Stimulated activated naive CD8-positive, alpha-beta T cell treated with anti-CD3 and anti-CD28 coated beads, Interleukin-15, amount 100 ng/mL, for 72 hours (primary cell): ENCODE results near the gene RHBDF2.
A peak's percentile ranks its signal among the peaks of the same experiment; 100 is the strongest.

ENCODE experiments used
- ATAC-seq: fragments of 150-1000 bp; cut with Tn5 transposase; 2 replicates; pipeline ENCODE4 v1.10.0; 2021; ENCODE audit warnings: mild to moderate bottlenecking, moderate library complexity
- DNase-seq, 2 donors: peaks; one replicate each; pipeline ENCODE4 v3.0.0; 2021 to 2022
- H3K27ac Mint-ChIP-seq, 2 donors: one replicate each; pipeline ENCODE4 v1.8.0; 2022; ENCODE audit warnings: mild to moderate bottlenecking in 2 of 2, mixed read lengths in 2 of 2, moderate library complexity in 2 of 2
- H3K27me3 Mint-ChIP-seq: one replicate; pipeline ENCODE4 v1.8.0; 2022; ENCODE audit warnings: mixed read lengths
- H3K4me1 Mint-ChIP-seq: one replicate; pipeline ENCODE4 v1.8.0; 2022; ENCODE audit warnings: mild to moderate bottlenecking, mixed read lengths
- H3K4me3 Mint-ChIP-seq, 2 donors: one replicate each; pipeline ENCODE4 v1.8.0; 2022; ENCODE audit warnings: mild to moderate bottlenecking in 2 of 2, mixed read lengths in 2 of 2, moderate library complexity in 1 of 2
- H3K9me3 Mint-ChIP-seq, 2 donors: one replicate each; pipeline ENCODE4 v1.8.0; 2022; ENCODE audit warnings: mixed read lengths in 2 of 2

Gene RHBDF2

DNA sequence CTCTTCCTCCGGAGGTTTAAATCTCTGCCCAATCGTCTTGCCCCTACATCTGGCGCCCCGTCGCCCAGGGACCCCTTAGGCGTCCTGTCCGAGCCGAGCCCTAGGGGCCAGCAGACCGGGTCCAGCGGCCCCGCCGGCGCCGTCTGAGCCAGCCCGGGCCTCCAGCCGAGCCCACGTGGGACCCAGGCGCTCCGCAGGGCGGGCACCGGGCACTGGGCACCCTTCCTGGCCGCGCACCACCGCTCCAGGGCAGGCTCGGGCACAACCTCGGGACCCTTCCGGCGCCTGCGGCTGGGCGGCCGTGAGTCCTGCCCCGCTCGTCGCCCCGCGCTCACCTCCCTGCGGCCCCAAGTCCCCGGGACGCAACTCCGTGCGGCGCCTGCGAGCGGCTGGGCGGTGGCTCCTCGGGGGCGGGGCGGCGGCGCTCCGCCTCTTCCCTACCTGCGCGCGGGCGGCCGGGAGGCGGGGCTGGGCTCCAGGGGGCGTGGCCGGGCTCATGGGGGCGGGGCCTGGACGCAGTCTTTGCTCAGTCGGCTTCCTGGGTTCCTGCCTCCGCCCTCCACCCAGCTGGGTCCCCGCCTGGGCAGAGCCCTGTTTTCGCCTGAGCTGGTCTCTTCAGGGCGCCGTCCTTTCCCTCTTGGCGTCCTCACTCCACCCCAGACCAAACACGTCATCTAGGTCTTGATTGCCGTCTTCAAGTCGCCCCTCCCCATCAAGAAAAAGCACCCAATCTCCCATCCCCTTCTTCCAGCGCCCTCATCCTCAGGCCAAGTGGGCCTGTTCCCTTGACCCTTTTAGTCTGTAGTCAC lies at the start of gene RHBDF2:
TSS of gene RHBDF2 (minus strand) at position 406 of the 809 bp plus-strand sequence. CDS start 19,899 bp downstream, outside the sequence.
- DNase-seq (peak; percentile 94 to 98), ATAC-seq (peak; percentile 92)
- Mint-ChIP-seq H3K27me3 (no peaks in the 10 kb centered on the region), H3K9me3 (no peaks in the 10 kb centered on the region), H3K27ac (peak within 1 kb of the TSS; percentile 85 to 94), H3K4me1 (peaks cover 64% of the 10 kb centered on the region), H3K4me3 (peak within 1 kb of the TSS; percentile 89 to 94)

DNA sequence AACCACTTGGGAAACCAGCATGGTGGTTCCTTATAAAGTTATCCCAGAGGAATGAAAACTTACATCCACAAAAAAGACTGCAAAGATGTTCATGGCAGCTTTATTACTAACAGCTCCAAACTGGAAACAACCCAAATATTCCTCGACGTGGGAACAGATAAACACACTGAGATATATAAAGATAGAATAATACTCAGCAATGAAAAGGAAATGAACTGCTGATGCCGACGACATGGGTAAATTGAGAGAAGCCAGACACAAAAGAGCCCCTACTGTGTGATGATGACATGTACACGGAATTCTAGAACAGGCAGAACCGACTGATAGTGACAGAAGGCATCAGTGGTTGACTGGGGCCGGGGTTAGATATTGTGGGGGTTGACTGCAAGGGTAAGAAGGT lies 48.3 kb upstream of the RHBDF2 start:
- H3K4me3 Mint-ChIP-seq: no peak overlapping the region
- no peak for DNase-seq

DNA sequence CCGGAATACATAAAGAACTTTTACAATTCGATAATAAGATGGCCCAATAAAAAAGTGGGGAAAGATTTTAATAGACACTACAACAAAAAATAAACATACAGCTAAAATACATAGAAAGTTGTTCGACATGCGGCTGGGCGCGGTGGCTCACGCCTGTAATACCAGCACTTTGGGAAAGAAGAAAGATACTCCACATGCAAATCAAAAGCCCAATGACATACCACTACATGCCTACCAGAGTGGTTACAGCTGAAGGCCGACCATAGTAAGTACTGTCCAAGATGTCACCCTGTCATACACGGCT lies 47.9 kb upstream of the RHBDF2 start:
- no peak overlapping the region for H3K4me3 Mint-ChIP-seq
- no peaks in the 10 kb centered on the region for H3K9me3 Mint-ChIP-seq
- DNase-seq: no peak
- no peaks in the 10 kb centered on the region for H3K27me3 Mint-ChIP-seq
- H3K4me1 Mint-ChIP-seq: peaks cover 6% of the 10 kb centered on the region
- ATAC-seq: no peak
- no peak overlapping the region for H3K27ac Mint-ChIP-seq

More for the DNA sequence above, 48.3 kb upstream of the RHBDF2 start:
- Mint-ChIP-seq H3K9me3 (no peaks in the 10 kb centered on the region), H3K4me1 (peaks cover 6% of the 10 kb centered on the region), H3K27me3 (no peaks in the 10 kb centered on the region), H3K27ac (no peak overlapping the region)
- no peak for ATAC-seq

DNA sequence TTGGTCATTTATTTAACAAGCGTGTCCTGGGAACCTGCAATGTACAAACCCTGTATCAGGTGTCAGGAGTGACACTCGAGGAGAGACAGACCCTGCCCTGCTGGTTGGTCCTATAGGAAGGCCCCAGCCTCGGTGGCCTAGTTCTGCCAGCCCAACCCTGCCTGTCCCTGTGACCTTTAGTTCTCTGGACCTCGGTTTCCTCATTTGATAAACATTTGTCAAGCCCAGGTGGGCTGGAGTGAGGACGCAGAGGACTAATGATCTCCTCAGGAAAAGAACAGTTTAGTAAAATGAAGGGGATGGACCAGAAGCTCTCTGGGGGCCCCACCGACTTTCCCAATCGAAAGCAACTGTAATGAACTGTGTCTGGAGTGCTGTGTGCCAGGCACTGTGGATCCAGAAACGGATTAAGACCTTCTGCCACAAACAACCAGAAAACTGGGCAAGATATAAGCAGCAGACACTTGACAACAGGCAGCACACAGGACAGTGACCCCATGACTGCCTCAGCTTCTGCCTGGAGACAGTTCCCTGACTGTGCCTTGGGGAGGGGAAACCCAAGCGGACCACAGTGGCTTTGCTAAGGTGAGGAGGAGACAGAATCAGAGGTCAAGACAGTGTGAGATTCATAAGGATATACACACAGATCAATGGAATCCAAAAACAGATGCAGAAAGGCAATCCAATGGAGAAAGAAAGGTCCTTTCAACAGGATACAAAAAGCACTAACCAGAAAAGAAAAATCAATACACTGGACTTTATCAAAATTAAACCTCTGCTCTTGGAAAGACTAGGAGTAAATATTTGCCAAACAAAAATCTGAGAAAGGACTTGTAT lies 47.4 kb upstream of the RHBDF2 start:
- H3K9me3 Mint-ChIP-seq: no peaks in the 10 kb centered on the region
- H3K27ac Mint-ChIP-seq: no peak overlapping the region
- no peaks in the 10 kb centered on the region for H3K27me3 Mint-ChIP-seq
- peaks cover 6% of the 10 kb centered on the region for H3K4me1 Mint-ChIP-seq
- DNase-seq: no peak
- no peak overlapping the region for H3K4me3 Mint-ChIP-seq
- ATAC-seq: no peak

DNA sequence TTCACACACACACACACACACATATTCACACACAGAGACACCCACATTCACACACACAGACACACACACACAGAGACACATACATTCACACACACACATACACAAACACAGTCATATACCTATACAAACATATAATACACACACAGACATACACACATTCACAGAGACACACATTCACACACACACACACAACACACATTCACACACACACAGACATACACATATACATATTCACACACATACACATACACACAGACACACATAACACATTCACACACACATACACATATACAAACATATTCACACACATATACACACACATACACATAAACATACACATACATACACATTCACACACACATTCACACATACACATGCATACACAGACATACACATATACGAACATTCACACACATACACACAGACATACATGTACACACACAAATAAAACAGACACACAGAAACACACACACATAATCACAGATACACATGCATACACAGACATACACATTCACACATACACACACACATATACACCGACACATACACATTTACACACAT lies 46.5 kb upstream of the RHBDF2 start:
- Mint-ChIP-seq H3K4me1 (peaks cover 6% of the 10 kb centered on the region), H3K27ac (no peak overlapping the region), H3K4me3 (no peak overlapping the region), H3K27me3 (peaks cover 2% of the 10 kb centered on the region), H3K9me3 (no peaks in the 10 kb centered on the region)
- ATAC-seq (no peak), DNase-seq (no peak)

DNA sequence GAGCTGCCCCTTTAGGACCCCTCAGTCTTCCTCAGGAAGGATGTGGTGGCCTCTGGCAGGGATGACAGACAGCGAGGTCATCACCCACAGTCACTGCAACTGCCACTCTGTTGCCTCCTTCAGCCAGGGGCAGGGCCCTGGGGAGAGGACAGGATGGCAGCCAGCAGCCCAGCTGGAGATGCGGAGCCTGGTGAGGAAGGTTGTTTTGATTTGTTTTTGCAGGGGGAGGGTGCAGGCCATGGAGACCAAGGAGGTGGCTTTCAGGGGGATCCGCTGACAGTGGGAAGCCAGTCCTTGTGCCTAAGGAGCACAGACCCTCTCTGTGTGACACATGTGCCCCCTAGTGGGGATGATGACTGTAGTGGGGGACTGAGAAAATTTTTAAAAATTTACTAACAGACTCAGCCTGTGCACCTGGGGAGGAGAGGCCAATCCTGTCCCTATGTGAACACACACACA lies 46.0 kb upstream of the RHBDF2 start:
- Mint-ChIP-seq H3K9me3 (no peaks in the 10 kb centered on the region), H3K4me1 (peaks cover 6% of the 10 kb centered on the region), H3K27ac (no peak overlapping the region), H3K27me3 (peaks cover 7% of the 10 kb centered on the region), H3K4me3 (no peak overlapping the region)
- DNase-seq: peak in 1 of 2 donors; percentile 55
- ATAC-seq: peak; percentile 90

- Mint-ChIP-seq H3K27ac (no peak overlapping the region), H3K4me3 (no peak overlapping the region), H3K27me3 (peaks cover 11% of the 10 kb centered on the region), H3K4me1 (peaks cover 6% of the 10 kb centered on the region), H3K9me3 (no peaks in the 10 kb centered on the region)
- no peak for DNase-seq
- no peak for ATAC-seq
Observed at GRCh38 chr17:76546556-76547182, 45.4 kb upstream of the RHBDF2 start.

DNA sequence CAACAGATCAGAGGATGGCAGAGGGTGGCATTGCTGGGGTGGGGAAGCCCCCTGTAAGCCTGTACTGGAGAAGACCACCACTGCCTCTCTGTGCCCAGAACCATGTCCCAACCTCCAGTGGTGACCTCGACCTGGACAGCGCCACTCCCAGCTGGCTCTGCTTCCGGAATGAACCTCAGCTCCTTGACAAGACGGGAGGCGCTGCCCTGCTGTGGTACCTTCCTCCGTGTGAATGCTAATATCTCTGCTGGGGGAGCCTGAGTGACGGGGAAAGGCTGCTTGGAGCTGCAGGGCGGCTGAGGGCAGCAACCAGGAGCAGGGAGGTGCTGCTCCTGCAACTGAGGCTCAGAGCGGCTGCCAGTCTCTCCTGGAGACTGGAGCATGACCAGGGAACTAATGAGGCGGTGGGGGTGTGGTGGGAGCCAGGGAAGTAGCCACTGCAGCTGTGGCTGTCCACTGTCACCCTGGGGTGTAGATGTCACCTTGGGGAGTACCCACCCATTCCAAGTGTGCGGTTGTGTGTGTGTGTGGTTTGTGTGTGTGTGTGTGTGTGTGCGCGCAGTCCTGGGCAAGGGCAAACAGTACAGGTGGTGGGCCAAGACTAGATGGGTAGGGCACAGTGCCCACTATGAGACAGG lies 44.8 kb upstream of the RHBDF2 start:
- H3K9me3 Mint-ChIP-seq: no peaks in the 10 kb centered on the region
- no peak overlapping the region for H3K27ac Mint-ChIP-seq
- H3K27me3 Mint-ChIP-seq: peaks cover 11% of the 10 kb centered on the region
- DNase-seq: no peak
- no peak overlapping the region for H3K4me3 Mint-ChIP-seq
- H3K4me1 Mint-ChIP-seq: peaks cover 6% of the 10 kb centered on the region
- no peak for ATAC-seq

GRCh38 chr17:76544546-76545365 lies 43.5 kb upstream of the RHBDF2 start:
- H3K9me3 Mint-ChIP-seq: no peaks in the 10 kb centered on the region
- H3K4me1 Mint-ChIP-seq: peaks cover 11% of the 10 kb centered on the region
- H3K27me3 Mint-ChIP-seq: peaks cover 11% of the 10 kb centered on the region
- no peak overlapping the region for H3K27ac Mint-ChIP-seq
- H3K4me3 Mint-ChIP-seq: no peak overlapping the region
- ATAC-seq (no peak), DNase-seq (no peak)

GRCh38 chr17:76543826-76544545 lies 42.8 kb upstream of the RHBDF2 start:
- H3K27ac Mint-ChIP-seq: peak overlapping the region in 1 of 2 donors; percentile 57
- no peak overlapping the region for H3K4me3 Mint-ChIP-seq
- peaks cover 19% of the 10 kb centered on the region for H3K27me3 Mint-ChIP-seq
- peaks cover 15% of the 10 kb centered on the region for H3K4me1 Mint-ChIP-seq
- no peak for ATAC-seq
- H3K9me3 Mint-ChIP-seq: no peaks in the 10 kb centered on the region
- no peak for DNase-seq

- ATAC-seq: no peak
- DNase-seq: no peak
- Mint-ChIP-seq H3K4me1 (peaks cover 15% of the 10 kb centered on the region), H3K4me3 (no peak overlapping the region), H3K27me3 (peaks cover 24% of the 10 kb centered on the region), H3K27ac (no peak overlapping the region), H3K9me3 (no peaks in the 10 kb centered on the region)
Observed at GRCh38 chr17:76543482-76543825, 42.2 kb upstream of the RHBDF2 start.

GRCh38 chr17:76542984-76543383 lies 41.8 kb upstream of the RHBDF2 start:
- Mint-ChIP-seq H3K27ac (no peak overlapping the region), H3K27me3 (peaks cover 26% of the 10 kb centered on the region), H3K9me3 (no peaks in the 10 kb centered on the region), H3K4me1 (peaks cover 15% of the 10 kb centered on the region), H3K4me3 (no peak overlapping the region)
- ATAC-seq (no peak), DNase-seq (no peak)

- Mint-ChIP-seq H3K4me3 (no peak overlapping the region), H3K4me1 (peaks cover 15% of the 10 kb centered on the region), H3K9me3 (no peaks in the 10 kb centered on the region), H3K27me3 (peaks cover 26% of the 10 kb centered on the region), H3K27ac (no peak overlapping the region)
- ATAC-seq: no peak
- no peak for DNase-seq
Observed at GRCh38 chr17:76542566-76542971, 41.3 kb upstream of the RHBDF2 start.
